Astrocyte of the cerebellum (primary cell): ENCODE data around the gene KCNAB1.

Source experiments
- DNase-seq: peaks from one replicate; pipeline ENCODE4 v3.0.0-alpha.2; 2011; ENCODE audit warnings: low read depth
- H3K4me3 ChIP-seq: 2 replicates; pipeline ENCODE4 v1.5.1; 2011; ENCODE audit warnings: mild to moderate bottlenecking, low read depth, low read length, moderate library complexity
- in situ Hi-C: cut with HindIII; loops from 2 replicates; pipeline ENCODE4 v1.10.0; 2017; ENCODE audit warnings: low sequenced_read_pairs
- TF ChIP-seq, protein P1 (sequence below): IDR thresholded peaks from 2 replicates; pipeline ENCODE4 v1.5.1; 2012; ENCODE audit warnings: low read length, low read depth, moderate library complexity, mild to moderate bottlenecking; ENCODE audit errors: missing control alignments

Gene KCNAB1

DNA sequence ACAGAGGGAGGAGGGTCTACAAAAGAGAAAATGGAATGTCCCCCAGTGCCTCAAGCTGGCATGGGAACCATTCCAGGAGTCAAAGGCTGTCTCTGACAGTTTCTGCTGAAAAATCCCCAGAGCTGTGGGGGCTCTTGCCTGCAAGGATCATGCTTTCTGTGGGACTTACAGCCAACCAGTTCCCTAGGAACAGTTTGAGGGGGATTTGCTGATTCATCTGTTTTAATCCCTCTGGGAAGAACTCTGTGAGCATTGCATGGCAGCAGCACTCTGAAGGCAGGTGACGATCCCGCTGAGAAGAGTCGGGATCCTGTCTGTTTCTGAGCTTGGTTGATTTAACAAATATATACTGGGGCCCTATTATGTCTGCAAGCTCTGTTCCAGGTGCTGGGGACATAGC is 258.5 kb downstream of the KCNAB1 start:
- TF ChIP-seq, protein P1, sequence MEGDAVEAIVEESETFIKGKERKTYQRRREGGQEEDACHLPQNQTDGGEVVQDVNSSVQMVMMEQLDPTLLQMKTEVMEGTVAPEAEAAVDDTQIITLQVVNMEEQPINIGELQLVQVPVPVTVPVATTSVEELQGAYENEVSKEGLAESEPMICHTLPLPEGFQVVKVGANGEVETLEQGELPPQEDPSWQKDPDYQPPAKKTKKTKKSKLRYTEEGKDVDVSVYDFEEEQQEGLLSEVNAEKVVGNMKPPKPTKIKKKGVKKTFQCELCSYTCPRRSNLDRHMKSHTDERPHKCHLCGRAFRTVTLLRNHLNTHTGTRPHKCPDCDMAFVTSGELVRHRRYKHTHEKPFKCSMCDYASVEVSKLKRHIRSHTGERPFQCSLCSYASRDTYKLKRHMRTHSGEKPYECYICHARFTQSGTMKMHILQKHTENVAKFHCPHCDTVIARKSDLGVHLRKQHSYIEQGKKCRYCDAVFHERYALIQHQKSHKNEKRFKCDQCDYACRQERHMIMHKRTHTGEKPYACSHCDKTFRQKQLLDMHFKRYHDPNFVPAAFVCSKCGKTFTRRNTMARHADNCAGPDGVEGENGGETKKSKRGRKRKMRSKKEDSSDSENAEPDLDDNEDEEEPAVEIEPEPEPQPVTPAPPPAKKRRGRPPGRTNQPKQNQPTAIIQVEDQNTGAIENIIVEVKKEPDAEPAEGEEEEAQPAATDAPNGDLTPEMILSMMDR: no peak
- no peak overlapping the region for H3K4me3 ChIP-seq
- in situ Hi-C loops: no loop called here
- no peak for DNase-seq

DNA sequence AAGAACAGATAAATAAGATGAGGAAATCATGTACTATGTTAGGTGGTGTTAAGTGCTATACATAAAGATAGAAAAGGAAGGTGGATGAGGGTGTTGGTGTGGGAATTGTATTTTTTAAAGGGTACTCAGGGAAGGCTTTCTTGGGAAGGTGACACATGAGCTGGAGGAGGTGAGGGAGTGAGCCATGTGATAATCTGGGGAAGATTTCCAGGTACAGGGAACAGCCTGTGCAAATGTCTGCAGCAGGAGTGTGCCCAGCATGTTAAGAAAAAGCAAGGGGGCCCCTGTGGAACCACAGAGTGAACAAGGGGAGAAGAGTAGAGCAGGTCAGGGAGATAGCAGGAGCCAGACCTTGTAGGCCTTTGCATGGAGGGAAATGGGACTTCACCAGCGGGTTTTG is 258.9 kb downstream of the KCNAB1 start:
- H3K4me3 ChIP-seq: no peak overlapping the region
- DNase-seq: no peak
- TF ChIP-seq, protein P1: no peak
- in situ Hi-C loops: no loop called here

DNA sequence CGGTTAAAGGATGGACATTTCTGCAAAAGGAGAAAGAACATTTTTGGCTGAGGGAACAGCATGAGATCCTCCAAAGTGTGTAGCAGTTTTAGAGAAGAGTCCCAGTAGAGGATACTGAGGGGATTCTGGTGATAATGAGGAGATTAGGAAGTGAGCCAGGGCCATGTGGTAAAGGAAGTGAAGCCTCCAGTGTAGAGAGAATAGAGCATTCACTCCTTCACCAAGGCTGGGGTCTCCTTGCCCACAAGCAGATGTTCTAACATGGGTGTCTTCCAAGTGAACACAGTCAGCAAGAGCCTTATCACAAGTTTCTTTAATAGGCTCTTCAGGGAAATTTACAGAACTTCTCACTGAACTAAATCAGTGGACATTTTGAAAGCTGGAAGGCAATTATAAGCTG is 260.9 kb downstream of the KCNAB1 start:
- H3K4me3 ChIP-seq: no peak overlapping the region
- DNase-seq: no peak
- in situ Hi-C loops: no loop called here
- TF ChIP-seq, protein P1: no peak

DNA sequence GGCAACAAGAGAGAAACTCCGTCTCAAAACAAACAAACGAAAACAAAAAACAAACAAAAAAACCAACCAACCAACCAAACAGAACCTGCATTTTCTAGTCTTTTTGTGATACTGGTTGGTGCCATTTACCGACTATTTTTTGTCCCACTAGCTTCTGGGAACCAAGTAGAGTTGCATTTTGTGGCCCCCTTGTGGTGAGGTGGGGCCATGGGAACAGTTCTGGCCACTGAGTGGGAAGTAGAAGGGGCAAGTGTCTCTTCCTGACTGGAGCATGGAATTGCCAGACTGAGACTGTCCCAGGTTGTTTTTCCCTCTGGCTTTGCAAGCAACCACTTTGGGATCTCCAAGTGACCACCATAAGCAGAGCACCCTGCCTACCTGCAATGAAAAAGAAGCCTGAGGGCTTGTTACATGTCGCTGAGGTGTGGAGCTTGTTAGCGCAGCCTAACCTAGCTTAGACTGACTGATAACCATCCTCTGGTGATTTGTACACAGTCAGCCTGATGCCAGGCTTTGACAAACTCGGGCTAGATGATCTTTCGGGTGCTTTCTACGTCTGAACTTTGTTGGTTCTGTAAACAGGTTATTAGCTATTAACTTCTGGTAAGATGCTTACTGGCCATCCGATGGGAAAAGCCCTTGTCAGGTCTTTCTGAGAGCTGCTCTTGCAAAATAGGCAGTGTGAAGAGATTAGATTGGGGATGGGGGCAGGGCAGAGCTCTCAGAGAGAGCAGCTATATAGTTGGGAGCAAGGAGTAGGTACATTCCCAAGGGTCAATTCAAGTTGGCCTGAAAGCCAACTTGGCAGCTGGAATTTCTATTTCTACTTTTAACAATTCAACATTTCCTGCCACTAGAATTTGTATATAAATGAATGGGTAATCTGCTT is 262.3 kb downstream of the KCNAB1 start:
- in situ Hi-C loops: no loop called here
- no peak overlapping the region for H3K4me3 ChIP-seq
- no peak for DNase-seq
- TF ChIP-seq, protein P1: peak; percentile 68

DNA sequence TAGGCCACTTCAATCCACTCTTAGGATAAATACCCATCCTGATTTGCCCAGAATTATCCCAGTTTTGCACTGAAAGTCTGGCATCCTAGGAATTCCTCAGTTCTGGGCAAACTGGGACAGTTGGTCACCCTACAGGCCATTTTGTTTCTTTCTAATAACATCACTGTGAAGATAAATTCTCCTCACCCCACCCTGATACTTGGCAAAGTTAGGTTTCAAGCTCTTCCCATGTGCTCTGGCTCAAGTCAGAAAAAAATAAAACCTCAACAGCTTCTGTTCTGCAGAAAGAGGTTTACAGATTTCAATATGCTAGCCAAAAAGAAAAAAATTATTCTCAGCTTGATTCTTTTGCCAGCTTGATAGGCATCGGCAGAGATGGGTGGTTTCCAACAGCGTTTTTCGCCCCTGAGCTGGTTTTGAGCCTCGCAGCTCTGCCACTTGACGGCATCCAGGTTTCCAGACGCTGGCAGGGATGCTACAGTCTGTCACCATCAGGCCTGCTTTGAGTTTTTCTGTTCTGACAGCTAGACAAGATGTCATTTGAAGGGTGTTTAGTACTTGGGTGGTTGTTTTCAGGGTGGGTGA is 263.2 kb downstream of the KCNAB1 start:
- TF ChIP-seq, protein P1: no peak
- in situ Hi-C loops: no loop called here
- no peak overlapping the region for H3K4me3 ChIP-seq
- DNase-seq: no peak

DNA sequence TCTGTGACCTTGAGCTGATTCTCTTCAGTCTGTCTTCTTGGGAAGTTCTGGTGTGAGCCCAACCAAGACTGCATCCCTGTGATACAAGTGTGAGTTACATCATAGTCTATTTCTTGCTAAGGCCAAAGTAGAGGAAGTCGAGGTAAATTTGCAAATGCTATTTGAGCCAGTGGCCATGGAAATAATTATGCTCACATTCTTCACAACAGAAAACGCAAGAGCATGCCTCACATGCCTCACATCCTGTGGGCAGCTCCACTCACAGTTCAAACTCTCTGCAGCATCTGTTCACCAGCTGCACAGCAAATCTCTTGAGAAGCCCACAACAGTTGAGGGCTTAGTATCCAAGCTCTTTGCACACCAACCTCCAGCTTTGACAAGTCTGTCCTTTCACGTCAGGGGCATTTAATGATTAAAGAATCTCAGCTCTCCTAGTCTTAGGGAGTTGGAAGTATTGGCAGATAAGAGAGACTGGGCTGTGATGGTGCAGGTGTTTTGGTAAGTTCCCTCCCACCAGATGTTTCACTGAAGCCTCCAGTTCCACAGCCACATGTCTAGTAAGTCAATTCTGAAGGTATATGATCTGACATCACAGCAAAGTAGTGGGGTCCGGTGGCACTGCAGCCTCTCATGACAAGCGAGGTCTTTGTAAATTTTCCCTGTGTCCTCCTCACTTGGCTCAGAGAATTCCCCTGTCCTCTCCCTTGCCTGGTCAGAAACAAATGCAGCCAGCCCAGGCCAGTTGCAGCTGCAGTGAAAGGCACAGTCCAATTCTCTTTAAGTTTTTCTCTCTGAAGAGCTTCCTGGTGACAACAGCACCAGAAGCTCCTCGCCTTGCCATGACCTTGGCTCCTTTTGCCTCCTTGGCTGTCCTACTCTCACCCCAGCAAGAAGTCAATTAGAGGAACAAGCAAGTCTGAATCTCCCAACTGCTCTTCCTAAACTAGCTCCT is 268.4 kb downstream of the KCNAB1 start:
- TF ChIP-seq, protein P1: no peak
- in situ Hi-C loops: no loop called here
- H3K4me3 ChIP-seq: no peak overlapping the region
- peak; percentile 74 for DNase-seq
